VCaP (cell line): Measurements from ENCODE around the gene ZNF839.

Experiments used
- H3K27ac ChIP-seq: fragments of 450-650 bp; 2 replicates; pipeline ENCODE4 v1.5.1; 2017
- TF ChIP-seq, protein P1 (sequence below): fragments of 450-650 bp; conservative IDR thresholded peaks from 2 replicates; pipeline ENCODE4 v1.5.1; 2017; ENCODE audit warnings: mild to moderate bottlenecking, moderate library complexity

Gene ZNF839

DNA sequence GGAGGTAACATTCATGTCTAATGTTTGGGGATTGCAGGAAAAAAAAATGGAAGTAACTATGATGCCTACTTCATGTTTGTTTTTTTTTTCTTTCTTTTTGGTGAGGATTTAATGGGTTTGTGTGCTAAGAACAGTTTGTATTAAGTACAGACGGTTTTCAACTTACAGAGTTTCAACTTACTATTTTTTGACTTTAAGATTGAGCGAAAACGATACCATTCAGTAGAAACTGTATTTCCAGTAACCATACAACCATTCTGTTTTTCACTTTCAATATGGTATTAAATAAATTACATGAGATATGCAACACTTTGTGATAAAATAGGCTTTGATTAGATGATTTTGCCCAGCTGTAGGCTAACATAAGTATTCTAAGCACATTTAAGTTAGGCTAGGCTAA is 53.6 kb downstream of the ZNF839 start:
- no peak overlapping the region for H3K27ac ChIP-seq
- TF ChIP-seq, protein P1, sequence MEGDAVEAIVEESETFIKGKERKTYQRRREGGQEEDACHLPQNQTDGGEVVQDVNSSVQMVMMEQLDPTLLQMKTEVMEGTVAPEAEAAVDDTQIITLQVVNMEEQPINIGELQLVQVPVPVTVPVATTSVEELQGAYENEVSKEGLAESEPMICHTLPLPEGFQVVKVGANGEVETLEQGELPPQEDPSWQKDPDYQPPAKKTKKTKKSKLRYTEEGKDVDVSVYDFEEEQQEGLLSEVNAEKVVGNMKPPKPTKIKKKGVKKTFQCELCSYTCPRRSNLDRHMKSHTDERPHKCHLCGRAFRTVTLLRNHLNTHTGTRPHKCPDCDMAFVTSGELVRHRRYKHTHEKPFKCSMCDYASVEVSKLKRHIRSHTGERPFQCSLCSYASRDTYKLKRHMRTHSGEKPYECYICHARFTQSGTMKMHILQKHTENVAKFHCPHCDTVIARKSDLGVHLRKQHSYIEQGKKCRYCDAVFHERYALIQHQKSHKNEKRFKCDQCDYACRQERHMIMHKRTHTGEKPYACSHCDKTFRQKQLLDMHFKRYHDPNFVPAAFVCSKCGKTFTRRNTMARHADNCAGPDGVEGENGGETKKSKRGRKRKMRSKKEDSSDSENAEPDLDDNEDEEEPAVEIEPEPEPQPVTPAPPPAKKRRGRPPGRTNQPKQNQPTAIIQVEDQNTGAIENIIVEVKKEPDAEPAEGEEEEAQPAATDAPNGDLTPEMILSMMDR: no peak

DNA sequence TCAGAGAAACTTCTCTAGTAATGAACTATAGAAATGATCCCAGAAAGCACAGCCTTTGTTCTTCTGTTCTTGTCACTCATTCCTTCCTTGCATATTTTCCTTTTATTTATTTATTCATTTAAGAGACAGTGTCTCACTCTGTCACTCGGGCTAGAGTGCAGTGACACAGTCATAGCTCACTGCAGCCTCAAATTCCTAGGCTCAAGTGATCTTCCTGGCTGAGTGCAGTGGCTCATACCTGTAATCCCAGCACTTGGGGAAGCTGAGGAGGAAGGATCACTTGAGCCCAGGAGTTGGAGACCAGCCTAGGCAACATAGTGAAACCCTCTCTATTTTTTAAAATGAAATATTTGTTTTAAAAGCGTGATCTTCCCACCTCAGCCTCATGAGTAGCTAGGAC is 54.7 kb downstream of the ZNF839 start:
- no peak overlapping the region for H3K27ac ChIP-seq
- TF ChIP-seq, protein P1: no peak

DNA sequence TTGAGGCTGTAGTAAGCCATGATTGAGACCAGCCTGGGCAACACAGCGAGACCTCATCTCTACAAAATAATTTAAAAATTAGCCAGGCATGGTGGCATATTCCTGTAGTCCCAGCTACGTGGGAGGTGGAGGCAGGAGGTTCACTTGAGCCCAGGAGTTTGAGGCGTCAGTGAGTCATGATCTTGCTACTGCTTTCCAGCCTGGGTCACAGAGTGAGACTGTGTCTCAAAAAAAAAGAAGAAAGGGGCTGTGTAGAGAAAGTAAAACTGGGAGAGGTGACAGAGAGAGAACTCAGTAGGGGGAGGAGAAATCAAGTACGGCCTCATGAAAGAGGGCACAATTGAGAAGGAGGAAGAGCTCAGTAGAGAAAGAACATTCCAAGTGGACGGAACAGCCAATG is 55.6 kb downstream of the ZNF839 start:
- TF ChIP-seq, protein P1: no peak
- no peak overlapping the region for H3K27ac ChIP-seq

DNA sequence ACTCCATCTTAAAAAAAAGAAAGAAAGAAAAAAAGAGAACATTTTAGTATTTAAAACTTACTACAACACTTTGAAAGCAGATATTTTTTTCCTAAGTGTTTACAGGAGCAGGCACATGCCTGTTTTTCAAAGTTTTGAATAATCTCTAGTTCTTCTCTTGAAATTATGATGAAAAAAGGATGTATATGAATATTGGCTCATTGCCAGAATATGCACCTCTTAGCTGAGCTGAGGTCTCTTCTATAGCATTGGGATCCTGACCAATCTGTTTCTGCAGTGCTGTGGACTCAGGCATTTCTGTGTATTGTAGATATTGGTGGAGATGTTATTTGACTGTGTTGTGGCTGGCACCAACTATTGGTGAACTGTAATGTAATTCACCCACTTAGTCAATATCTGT is 58.1 kb downstream of the ZNF839 start:
- H3K27ac ChIP-seq: no peak overlapping the region
- TF ChIP-seq, protein P1: no peak

DNA sequence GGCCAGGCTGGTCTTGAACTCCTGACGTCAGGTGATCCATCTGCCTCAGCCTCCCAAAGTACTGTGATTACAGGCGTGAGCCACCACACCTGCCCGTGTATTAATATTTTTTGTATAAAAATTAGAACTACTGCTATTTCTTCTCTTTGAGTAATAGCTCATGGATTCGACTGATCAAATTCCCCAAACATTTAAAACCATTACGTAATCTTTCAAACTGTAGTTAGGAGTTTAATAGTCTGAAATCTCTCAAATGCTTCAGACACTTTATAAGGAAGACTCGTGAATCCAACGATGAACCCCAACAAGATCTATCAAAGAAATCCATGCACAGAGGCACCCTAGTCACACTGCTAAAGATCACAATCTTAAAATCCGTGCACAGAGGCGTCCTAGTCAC is 59.3 kb downstream of the ZNF839 start:
- TF ChIP-seq, protein P1: no peak
- H3K27ac ChIP-seq: no peak overlapping the region

DNA sequence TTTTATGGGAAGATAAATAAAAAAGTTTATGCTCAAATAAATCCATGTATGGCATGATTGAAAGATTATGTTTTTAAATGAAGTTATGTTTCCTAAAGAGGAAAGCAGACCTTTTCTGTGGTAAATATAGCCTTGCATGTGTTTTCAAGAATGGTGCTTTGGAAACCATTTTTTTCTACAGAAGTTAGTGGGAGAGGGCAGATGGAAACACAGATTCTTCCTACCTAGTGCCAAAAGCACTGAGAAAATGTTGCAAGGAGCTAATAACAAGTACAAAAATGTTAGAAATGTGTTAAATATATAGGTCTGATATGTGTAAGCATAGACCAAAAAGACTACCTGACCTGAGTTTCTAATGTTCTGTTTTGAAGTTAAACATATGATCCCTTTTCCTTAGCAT is 67.5 kb downstream of the ZNF839 start:
- TF ChIP-seq, protein P1: no peak
- no peak overlapping the region for H3K27ac ChIP-seq

DNA sequence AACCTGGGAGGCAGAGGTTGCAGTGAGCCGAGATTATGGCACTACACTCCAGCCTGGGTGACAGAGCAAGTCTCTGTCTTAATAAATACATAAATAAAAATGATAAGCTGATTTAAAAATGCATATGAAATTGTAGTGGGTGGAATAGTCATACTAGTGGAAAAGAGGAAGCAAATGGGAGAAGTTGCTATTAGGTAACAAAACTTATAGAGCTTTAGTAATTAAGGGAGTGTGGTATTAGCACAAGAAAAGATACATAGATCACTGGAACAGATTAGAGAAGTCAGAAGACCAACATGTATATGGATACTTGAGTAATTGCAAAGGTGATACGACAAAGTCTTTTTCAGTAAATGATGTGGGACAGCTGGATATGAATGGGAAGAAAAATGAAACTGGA is 69.7 kb downstream of the ZNF839 start:
- H3K27ac ChIP-seq: no peak overlapping the region
- TF ChIP-seq, protein P1: no peak
